Brain microvascular endothelial cell (primary cell): ENCODE measurements around the gene SUCLG2.
A peak's percentile ranks its signal among the peaks of the same experiment; 100 is the strongest.

Experiments
- DNase-seq: peaks from one replicate; pipeline ENCODE4 v3.0.0-alpha.2; 2020
- H3K27ac ChIP-seq: fragments of 250-450 bp; sonication (Bioruptor Pico); 2 replicates; pipeline ENCODE4 v1.5.1; 2020; ENCODE audit warnings: mild to moderate bottlenecking, moderate library complexity
- H3K27me3 ChIP-seq: fragments of 250-450 bp; sonication (Bioruptor Pico); replicated peaks from 2 replicates; pipeline ENCODE4 v1.5.1; 2020; ENCODE audit warnings: mild to moderate bottlenecking
- H3K36me3 ChIP-seq: fragments of 250-450 bp; sonication (Bioruptor Pico); replicated peaks from 2 replicates; pipeline ENCODE4 v1.5.1; 2020; ENCODE audit warnings: mild to moderate bottlenecking
- H3K4me3 ChIP-seq: 2 replicates; pipeline ENCODE4 v1.5.1; 2011; ENCODE audit warnings: low read depth, mild to moderate bottlenecking, control low read depth, low read length, moderate library complexity
- CTCF ChIP-seq: IDR thresholded peaks from 2 replicates; pipeline ENCODE4 v1.5.1; 2011; ENCODE audit warnings: low read depth, mild to moderate bottlenecking, moderate library complexity, low read length, control low read depth, inconsistent platforms; ENCODE audit errors: missing control alignments
- in situ Hi-C: cut with HindIII; loops from 2 replicates; pipeline ENCODE4 v1.10.0; 2017; ENCODE audit warnings: low sequenced_read_pairs, low pct_ligation_motif_present

Gene SUCLG2

GRCh38 chr3:67419218-67419529, 235.2 kb downstream of the SUCLG2 start:
- TF ChIP-seq CTCF: no peak
- no peaks in the 10 kb centered on the region for H3K36me3 ChIP-seq
- H3K27me3 ChIP-seq: no peaks in the 10 kb centered on the region
- no peak overlapping the region for H3K27ac ChIP-seq
- no peak for DNase-seq
- in situ Hi-C loops: no loop called here
- no peak overlapping the region for H3K4me3 ChIP-seq

DNA sequence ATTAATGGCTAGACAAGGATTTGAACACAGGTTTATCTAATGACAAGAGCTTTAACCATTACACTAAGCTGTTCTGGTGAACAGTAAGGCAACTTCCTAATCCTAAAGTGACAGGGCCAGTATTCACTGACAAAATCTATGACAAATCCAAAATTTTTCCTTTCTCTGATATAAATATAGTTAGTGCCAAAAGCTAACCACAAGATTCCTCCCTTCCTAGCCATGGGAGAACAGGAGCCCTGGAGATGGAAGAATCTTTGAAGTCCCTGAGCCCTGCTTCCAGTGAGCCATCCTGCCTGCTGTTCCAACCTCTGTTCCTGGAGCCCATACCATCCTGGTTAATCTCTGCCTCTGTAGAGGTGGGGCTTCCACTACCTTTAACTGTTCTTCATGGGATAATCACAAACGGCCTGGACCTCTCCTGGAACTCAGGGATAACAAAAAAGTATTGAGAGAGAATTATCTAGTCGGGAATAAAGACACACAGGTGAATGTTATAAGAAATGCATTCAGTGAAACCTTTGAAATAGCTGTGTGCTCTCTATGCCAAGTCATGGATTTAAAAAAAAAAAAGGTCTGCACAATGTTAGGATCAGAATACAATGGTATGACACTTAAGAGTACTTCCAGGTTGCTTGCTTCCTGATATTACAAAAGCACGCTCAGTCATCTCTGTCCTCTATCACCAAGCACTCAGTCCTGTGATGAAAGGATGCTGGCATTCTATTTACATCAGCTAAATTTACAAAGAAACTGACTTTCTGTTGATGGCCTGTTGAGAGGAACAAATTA, 235.8 kb downstream of the SUCLG2 start:
- in situ Hi-C loops: no loop called here
- DNase-seq: no peak
- Histone ChIP-seq H3K36me3 (no peaks in the 10 kb centered on the region), H3K27me3 (no peaks in the 10 kb centered on the region), H3K27ac (no peak overlapping the region), H3K4me3 (no peak overlapping the region)
- no peak for TF ChIP-seq CTCF

GRCh38 chr3:67416703-67417102, 237.7 kb downstream of the SUCLG2 start:
- no peaks in the 10 kb centered on the region for H3K36me3 ChIP-seq
- no peaks in the 10 kb centered on the region for H3K27me3 ChIP-seq
- in situ Hi-C loops: no loop called here
- H3K4me3 ChIP-seq: no peak overlapping the region
- TF ChIP-seq CTCF: peak; percentile 13
- DNase-seq: no peak
- no peak overlapping the region for H3K27ac ChIP-seq

DNA sequence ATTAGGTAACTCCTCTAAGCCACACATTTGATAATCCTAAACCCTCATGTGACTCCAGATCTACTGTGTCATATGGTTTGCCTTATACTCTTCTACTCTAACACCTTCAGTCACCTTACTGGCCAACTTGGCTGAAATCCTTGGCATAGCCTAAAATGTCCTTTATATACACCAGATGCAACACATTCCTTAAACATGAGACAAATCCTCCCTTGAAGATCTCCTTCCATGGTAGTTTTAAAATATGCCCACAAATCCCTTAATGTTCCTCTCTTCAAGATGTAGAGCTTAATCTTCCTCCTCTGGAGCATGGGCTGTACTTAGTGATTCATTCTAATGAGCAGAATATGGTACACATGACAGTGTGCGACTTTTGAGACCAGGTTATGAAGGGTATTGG, 238.9 kb downstream of the SUCLG2 start:
- H3K4me3 ChIP-seq: no peak overlapping the region
- no peaks in the 10 kb centered on the region for H3K27me3 ChIP-seq
- no peak overlapping the region for H3K27ac ChIP-seq
- H3K36me3 ChIP-seq: no peaks in the 10 kb centered on the region
- DNase-seq: no peak
- no peak for TF ChIP-seq CTCF
- in situ Hi-C loops: no loop called here

DNA sequence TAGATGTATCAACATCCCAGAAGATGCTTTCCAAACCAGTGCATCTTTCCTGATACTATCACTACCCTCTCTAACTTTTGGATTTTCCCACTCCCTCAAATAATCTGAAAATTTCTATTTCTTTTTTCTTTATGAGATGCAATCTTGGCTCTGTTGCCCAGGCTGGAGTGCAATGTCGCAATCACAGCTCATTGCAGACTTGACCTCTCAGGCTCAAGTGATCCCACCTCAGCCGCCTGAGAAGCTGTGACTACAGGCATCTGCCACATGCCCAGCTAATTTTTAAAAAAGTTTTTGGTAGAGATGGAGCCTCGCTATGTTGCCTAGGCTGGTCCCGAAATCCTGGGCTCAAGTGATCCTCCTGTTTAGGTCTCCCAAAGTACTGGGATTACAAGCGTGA, 239.7 kb downstream of the SUCLG2 start:
- Histone ChIP-seq H3K27ac (no peak overlapping the region), H3K36me3 (no peaks in the 10 kb centered on the region), H3K27me3 (no peaks in the 10 kb centered on the region), H3K4me3 (no peak overlapping the region)
- TF ChIP-seq CTCF: no peak
- no peak for DNase-seq
- in situ Hi-C loops: no loop called here

DNA sequence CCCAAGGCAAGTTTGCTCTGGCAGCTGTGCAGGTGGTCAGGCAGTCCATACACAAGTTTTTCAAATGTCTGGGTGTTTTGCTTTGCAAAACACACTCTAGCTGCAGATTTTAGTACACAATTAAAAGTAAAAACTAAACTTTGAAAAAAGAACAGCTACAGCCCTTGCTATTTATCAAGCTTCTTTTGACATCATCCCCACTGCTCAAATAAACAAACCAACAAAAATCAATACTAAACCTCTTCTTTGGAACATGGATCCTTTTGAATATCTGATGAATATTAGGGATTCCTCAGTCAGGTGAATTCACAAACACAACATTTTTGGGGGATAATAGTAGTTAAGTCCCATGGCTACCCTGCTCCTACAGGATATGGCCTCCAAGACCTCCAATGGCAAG, 249.2 kb downstream of the SUCLG2 start:
- in situ Hi-C loops: no loop called here
- Histone ChIP-seq H3K27me3 (no peaks in the 10 kb centered on the region), H3K36me3 (no peaks in the 10 kb centered on the region), H3K4me3 (no peak overlapping the region), H3K27ac (no peak overlapping the region)
- TF ChIP-seq CTCF: no peak
- DNase-seq: no peak
